ENCODE results near the gene RPL14. TPM values are rescaled to one million over a fixed set of nuclear protein-coding genes. Genes with fewer than 3 reads are reported as not detected.

Gene RPL14
- total and polyA plus RNA-seq, 2 of the 13 experiments (the other 11 are each of a cell fraction or from before 2014, with no cell fraction given) = 502 to 1,291 TPM

DNA sequence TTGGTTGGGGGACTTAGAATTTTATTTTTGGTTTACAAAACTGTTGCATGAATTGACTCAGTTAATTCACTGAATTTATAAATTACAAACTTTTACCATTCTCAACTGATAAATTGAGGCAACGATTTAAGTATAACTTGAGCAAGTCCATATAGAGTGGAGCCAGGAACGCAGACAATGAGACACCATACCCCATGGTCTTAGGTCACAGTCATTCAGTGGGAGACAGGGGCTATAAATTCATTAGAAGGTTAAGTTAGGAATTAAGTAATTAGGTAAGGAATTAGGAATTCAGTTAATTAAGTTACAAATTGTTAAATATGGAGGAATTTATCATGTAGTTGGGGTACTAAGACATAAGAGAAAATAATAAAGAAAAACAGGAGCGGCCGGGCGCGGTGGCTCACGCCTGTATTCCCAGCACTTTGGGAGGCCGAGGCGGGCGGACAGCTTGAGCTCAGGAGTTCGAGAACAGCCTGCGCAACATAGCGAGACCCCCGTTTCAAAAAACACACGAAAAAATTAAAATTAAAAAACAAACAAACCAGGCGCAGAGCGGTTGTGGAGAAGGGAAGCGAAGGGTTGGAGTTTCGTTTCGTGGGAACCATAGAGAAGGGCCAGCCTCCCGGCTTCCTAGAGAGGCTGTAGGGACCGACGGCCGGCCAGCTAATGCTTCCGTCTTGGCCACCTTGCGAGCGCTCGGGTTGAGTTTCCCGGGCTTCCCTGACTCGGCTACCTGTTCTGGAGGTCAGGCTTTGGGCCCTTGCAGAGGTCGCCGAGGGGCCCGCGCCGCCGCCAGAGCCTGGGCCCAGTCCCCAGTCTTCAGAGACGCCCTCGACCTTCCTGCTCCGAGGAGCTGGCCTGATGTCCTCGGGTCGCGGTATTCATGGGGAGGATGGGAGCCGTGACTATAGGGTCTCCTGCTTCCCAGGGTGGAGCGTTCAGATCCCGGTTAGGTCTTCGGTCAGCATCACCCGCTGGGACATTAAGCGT lies 19.6 kb downstream of the RPL14 start, which contains the start of gene ZNF619 (continued):
- TF ChIP-seq ATF2 (CRISPR knock-in tag; IDR thresholded peaks at IDR 0.05) (no peak), FOXO4 (CRISPR knock-in tag; conservative IDR thresholded peaks at IDR 0.05) (no peak), KDM5A (IDR thresholded peaks at IDR 0.05; ENCODE audit: borderline replicate concordance, low read length) (peak; percentile 54; the same call in 1 of the 2 replicates), NRL (CRISPR knock-in tag; IDR thresholded peaks at IDR 0.05; ENCODE audit: borderline replicate concordance) (peak; percentile 24; the same call in 1 of the 2 replicates), ZNF670 (CRISPR knock-in tag; IDR thresholded peaks at IDR 0.05; ENCODE audit: borderline replicate concordance) (0 out of 2 replicates have a peak, but pooled peaks have one; percentile 52)
- TF ChIP-seq, protein P1, sequence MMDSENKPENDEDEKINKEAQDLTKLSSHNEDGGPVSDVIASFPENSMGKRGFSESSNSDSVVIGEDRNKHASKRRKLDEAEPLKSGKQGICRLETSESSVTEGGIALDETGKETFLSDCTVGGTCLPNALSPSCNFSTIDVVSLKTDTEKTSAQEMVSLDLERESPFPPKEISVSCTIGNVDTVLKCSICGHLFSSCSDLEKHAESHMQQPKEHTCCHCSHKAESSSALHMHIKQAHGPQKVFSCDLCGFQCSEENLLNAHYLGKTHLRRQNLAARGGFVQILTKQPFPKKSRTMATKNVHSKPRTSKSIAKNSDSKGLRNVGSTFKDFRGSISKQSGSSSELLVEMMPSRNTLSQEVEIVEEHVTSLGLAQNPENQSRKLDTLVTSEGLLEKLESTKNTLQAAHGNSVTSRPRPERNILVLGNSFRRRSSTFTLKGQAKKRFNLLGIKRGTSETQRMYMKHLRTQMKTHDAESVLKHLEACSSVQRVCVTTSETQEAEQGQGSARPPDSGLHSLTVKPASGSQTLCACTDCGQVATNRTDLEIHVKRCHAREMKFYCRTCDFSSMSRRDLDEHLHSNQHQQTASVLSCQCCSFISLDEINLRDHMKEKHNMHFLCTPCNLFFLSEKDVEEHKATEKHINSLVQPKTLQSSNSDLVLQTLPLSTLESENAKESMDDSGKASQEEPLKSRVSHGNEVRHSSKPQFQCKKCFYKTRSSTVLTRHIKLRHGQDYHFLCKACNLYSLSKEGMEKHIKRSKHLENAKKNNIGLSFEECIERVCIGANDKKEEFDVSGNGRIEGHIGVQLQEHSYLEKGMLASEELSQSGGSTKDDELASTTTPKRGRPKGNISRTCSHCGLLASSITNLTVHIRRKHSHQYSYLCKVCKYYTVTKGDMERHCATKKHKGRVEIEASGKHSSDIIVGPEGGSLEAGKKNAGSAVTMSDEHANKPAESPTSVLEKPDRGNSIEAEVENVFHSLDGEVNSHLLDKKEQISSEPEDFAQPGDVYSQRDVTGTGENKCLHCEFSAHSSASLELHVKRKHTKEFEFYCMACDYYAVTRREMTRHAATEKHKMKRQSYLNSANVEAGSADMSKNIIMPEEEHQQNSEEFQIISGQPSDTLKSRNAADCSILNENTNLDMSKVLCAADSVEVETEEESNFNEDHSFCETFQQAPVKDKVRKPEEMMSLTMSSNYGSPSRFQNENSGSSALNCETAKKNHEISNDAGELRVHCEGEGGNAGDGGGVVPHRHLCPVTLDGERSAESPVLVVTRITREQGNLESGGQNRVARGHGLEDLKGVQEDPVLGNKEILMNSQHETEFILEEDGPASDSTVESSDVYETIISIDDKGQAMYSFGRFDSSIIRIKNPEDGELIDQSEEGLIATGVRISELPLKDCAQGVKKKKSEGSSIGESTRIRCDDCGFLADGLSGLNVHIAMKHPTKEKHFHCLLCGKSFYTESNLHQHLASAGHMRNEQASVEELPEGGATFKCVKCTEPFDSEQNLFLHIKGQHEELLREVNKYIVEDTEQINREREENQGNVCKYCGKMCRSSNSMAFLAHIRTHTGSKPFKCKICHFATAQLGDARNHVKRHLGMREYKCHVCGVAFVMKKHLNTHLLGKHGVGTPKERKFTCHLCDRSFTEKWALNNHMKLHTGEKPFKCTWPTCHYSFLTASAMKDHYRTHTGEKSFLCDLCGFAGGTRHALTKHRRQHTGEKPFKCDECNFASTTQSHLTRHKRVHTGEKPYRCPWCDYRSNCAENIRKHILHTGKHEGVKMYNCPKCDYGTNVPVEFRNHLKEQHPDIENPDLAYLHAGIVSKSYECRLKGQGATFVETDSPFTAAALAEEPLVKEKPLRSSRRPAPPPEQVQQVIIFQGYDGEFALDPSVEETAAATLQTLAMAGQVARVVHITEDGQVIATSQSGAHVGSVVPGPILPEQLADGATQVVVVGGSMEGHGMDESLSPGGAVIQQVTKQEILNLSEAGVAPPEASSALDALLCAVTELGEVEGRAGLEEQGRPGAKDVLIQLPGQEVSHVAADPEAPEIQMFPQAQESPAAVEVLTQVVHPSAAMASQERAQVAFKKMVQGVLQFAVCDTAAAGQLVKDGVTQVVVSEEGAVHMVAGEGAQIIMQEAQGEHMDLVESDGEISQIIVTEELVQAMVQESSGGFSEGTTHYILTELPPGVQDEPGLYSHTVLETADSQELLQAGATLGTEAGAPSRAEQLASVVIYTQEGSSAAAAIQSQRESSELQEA (CRISPR knock-in tag; IDR thresholded peaks at IDR 0.05; ENCODE audit: not compliant biosample characterization) = peak; percentile 37
- TF ChIP-seq, protein P2, sequence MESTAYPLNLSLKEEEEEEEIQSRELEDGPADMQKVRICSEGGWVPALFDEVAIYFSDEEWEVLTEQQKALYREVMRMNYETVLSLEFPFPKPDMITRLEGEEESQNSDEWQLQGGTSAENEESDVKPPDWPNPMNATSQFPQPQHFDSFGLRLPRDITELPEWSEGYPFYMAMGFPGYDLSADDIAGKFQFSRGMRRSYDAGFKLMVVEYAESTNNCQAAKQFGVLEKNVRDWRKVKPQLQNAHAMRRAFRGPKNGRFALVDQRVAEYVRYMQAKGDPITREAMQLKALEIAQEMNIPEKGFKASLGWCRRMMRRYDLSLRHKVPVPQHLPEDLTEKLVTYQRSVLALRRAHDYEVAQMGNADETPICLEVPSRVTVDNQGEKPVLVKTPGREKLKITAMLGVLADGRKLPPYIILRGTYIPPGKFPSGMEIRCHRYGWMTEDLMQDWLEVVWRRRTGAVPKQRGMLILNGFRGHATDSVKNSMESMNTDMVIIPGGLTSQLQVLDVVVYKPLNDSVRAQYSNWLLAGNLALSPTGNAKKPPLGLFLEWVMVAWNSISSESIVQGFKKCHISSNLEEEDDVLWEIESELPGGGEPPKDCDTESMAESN (CRISPR knock-in tag; conservative IDR thresholded peaks at IDR 0.05) = no peak; the same call in 1 of the 2 replicates
